GM12801 (cell line): ENCODE results near the gene PRKN.

Source experiments
- CTCF ChIP-seq: IDR thresholded peaks from one replicate; pipeline ENCODE4 v1.5.1; 2011; ENCODE audit warnings: control low read depth; ENCODE audit not compliant: insufficient read length; ENCODE audit errors: extremely low read depth

PRKN gene

GRCh38 chr6:162680367-162680766, 47.2 kb downstream of the PRKN start:
- TF ChIP-seq CTCF = no peak

GRCh38 chr6:162679681-162680080, 47.9 kb downstream of the PRKN start:
- no peak for TF ChIP-seq CTCF

GRCh38 chr6:162675503-162675902, 52.1 kb downstream of the PRKN start:
- no peak for TF ChIP-seq CTCF

GRCh38 chr6:162674452-162674851, 53.1 kb downstream of the PRKN start:
- TF ChIP-seq CTCF = no peak

GRCh38 chr6:162671580-162672165, 55.9 kb downstream of the PRKN start:
- TF ChIP-seq CTCF = no peak

- TF ChIP-seq CTCF = no peak
These were observed 57.2 kb downstream of the PRKN start for GRCh38 chr6:162670345-162670744.

GRCh38 chr6:162666246-162666645, 61.3 kb downstream of the PRKN start:
- no peak for TF ChIP-seq CTCF
